GM20431 (cell line): ENCODE results near the gene TRPV4.
"Not testable (repeated sequence)": the region's sequence is repeated elsewhere in the genome, so short reads cannot be mapped to it uniquely, and the experiment has no call there.

Source experiments
- in situ Hi-C: fragments of 300-500 bp; cut with MseI, MboI; formaldehyde crosslinking; loops from one replicate; pipeline ENCODE4 v1.15.0; 2020; ENCODE audit warnings: low sequenced_read_pairs; ENCODE audit not compliant: unreplicated experiment

The TRPV4 gene

GRCh38 chr12:109833307-109834189, at the start of gene TRPV4:
TSS of gene TRPV4 (minus strand) at chr12:109833398. CDS start at chr12:109814796, 18,602 bp downstream.
- in situ Hi-C loops = no loop called here

DNA sequence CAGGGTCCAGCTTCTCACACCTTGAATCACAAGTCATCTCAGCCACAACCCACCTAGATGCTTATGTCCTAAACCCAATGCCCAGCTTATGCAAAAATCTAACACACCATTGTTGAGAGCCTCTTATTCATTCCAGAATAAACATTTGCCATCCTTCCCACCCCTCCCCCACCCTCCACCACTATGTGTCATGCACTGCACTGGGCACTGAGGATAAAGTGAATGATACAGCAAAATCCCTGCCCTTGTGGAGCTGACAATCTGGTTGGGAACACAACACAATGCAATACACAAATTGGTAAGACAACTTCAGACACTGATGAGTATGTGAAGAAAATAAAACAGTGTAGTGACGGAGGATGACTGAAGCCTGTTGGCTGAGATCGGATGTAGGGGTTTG, 48.6 kb upstream of the TRPV4 start:
- in situ Hi-C loops = no loop called here

GRCh38 chr12:109880938-109881337, 47.7 kb upstream of the TRPV4 start:
- in situ Hi-C loops = no loop called here

DNA sequence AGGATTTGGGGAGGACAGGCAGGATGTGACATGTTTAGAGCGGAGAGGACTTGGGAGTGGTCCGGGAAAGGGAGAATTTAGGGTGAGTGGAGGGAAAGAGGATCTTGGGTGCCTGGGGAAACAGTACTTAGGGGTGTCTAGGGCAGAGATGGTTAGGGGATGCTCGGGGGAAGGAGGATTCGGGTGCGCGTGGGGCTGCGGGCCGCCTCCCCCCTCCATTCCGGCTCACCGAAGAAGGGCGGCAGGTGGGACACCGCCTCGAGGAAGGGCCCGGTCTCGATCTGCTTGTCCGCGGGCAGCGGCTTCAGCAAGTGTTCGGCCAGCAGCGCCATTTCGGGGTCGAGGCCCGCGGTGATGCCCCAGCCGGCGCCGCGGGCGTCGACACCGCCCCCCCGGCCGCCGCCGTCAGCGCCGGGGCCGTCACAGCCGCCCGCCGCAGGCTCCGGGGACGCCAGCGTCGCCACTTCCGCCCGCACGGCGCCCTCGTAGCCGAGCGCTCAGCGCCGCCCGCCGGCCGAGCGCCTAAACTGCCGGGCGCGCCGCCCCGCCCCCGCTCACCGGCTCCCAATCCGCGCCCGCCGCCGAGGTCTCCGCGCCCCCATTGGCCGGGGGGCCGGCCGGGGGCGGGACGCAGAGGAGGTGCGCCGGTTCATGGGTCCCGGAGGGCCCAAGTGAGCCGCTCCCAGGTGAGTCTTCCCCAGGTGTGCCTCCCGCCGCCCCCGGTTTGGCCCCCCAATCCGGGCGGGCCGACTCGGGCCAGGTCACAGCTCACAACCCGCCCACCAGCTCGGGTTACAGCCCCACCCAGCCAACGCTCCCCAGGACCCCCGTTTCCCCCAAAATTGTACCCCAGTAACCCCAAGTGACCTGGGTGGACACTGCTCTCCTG, 47.1 kb upstream of the TRPV4 start, which contains the start of gene GLTP:
Gene GLTP (minus strand): TSS at position 499 of the 889 bp plus-strand sequence. CDS start 167 bp downstream, at position 332.
- in situ Hi-C loops = no loop called here

DNA sequence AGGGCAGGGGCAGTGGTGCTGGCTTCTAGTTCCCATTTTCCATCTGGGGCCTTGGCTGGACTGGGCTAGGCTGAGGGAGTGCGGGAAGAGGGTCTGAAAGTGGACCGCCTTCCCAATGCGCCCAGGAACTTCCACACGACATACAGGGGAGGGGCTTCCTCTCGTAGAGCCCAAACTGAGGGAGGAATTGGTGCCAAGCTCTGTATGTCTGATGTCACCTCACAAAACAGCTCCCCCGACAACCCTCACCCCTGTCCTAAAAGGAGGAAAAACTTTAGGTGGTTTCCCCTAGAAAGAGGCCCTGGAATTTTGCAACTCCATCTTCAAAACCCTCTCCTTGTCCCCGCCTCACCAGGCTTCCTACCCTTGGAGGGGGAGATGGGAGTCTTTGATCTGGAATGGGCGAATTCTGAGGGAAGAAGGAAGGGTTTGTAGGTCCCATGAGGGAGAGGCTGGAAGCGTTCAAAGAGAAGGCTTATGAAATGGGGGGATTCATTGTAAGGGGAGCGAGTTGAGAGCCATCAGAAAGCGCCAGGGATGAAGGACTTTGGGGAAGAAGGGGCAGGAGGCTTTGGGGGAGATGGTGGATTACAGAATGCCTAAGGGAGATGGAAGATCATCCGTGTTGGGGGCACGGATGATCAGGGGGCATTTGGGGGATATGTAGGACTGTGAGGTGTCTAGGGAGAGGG, 46.3 kb upstream of the TRPV4 start:
- in situ Hi-C loops = no loop called here

DNA sequence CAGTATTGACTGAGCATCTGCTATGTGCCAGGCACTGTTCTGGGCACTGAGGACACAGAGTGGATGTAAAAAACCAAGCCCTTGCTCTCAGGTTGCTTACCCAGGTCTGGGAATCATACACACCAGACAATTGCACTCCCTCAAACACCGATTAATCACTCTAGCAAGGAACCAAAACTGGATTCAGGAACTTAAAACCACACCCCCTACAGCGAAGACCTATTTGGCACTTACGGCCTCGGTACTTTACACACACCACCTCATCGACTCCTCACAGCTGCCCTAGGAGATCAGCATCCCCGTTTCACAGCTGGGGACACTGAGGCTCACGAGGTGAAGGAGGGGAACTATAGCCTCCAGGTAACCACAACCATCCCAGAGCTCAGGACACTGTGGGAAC, 45.6 kb upstream of the TRPV4 start:
- in situ Hi-C loops = no loop called here

- in situ Hi-C loops = no loop called here
Observed at GRCh38 chr12:109878247-109878625, 45.0 kb upstream of the TRPV4 start.

- in situ Hi-C loops = no loop called here
Observed at GRCh38 chr12:109877504-109878246, 44.5 kb upstream of the TRPV4 start.

GRCh38 chr12:109876406-109876805, 43.2 kb upstream of the TRPV4 start:
- in situ Hi-C loops = no loop called here

DNA sequence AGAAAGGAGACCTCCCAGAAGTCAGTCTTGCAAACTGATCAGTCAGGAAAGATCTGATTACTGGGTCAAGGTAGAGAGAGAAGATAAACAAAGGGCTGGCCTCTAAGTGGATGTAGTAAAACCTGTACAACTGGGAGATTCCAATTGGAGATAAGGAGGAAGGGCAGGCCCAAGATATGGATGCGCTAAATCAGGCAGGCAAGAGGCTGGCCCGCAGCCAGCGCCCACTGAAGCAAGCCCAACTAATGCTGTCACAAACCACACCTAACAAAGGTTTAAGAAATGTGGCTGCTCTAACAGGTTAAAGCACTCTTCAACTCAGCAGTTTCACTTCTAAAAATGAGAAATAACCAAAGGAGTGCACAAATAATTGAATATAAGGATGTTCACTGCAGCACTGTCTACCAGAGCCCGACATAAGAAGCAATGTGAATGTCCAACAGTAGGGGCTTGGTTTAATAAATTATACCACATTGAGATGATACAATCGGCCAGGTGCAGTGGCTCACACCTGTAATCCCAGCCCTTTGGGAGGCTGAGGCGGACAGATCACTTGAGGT, 42.5 kb upstream of the TRPV4 start:
- in situ Hi-C loops = no loop called here

DNA sequence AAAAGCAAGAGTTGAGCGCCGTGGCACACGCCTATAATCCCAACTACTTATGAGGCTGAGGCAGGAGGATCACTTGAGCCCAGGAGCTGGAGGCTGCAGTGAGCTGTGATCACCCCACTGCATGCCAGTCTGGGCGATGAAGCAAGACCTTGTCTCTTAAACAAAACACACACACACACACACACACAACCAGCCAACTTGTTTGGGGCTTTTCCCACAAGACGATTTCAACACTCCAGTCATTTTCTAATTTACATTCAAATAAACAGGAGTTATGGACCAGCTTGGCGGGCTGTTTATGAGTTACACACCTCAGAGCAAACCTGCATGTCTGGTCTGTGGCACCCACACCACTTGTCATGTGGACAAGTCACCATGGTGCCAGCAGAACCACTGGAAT, 40.5 kb upstream of the TRPV4 start:
- in situ Hi-C loops = no loop called here

GRCh38 chr12:109871668-109872314, 38.6 kb upstream of the TRPV4 start:
- in situ Hi-C loops = no loop called here

DNA sequence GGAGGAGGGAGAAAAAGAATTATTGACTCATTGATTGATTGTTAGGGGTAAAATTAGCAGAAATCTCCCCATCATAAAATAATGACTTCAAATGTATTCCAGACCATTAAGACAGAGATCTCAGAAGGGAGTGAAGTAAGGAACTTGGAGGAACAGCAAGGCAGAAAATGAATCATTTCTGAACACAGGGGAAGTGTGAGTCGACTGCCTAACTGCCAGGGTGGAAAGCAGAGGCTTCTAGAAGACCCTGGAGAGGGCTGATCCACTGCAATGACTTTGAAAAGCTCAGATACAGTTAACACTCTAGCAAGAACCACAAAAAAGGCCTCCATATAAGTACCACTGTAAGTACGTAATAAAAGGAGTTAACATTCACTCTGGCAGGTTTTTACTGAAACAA, 37.5 kb upstream of the TRPV4 start:
- in situ Hi-C loops = no loop called here

DNA sequence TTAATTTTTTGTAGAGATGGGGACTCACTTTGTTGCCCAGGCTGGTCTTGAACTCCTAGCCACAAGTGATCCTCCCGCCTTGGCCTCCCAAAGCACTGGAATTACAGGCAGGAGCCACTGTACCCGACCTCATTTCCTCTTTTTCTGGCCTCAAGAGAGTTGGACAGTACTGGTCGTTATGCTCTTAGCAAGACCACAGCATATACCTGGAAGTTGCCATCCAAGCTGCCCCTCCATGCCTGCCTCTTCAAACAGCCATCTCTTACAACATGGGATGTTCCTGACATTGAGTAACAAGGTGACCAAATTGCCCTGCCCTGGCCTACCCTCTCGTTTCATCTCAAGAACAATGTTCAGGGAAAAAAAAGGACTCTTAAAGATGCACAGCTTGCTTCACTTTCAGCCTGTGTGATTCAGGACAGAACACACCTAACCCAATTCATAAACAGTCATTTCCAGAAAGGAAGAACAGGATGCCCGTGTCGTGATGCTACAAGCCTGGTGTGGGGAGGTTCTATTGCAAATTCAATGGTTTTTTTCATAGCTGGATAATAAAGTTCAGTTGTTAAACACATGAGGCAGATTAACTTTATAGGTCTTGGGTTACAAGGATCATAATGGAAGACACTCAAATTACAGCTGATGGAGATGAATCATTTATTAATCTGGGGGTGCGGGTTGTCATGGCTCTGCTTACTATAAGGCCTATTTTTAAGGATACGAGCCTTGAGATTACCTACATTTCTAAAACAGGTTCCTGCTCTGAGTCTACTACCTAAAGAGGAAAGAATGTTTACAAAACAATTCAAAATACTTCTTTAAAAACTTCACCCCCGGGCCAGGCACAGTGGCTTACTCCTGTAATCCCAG, 35.2 kb upstream of the TRPV4 start:
- in situ Hi-C loops = no loop called here

- in situ Hi-C loops = no loop called here
Observed at GRCh38 chr12:109864916-109865315, 31.7 kb upstream of the TRPV4 start.

DNA sequence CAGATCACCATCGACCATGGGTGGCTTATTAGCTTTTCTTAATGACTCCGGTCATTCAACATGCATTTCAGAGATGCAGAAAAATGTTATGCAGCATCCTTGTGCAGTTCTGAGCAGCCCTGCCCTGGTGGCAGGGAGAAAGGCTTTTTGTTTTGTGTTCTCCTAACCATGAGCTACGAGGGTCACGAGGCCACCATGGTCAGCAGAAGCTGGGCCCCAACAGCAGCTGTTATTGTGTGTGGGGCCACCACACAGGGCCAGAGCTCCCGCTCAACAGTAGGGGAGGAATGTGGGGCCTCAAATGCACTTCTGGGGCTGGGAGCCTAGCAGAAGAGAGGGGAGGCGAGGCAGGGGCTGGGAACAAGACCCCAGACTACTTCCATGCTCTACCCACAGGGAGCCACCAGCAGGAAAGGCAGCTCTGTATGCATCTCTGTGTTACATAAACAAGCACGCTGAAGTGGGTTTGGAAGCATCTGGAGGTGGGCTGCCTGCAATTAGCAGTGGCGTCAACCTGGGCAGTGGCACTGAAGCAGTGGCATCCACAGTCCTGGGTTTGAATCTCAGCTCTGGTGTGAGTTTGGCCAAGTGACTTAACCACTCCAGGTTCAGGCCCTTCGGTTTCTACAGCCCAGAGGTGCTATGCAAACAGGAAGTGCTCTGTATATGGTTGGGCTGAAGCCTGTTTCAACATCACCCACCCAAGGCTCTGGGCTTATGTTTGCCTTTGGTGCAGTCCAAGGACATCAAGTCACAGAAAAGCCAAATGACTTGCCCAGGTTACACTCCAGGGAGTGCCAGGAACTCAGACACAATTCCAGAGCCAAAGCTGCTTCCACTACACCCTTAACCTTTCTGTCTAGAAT, 30.9 kb upstream of the TRPV4 start:
- in situ Hi-C loops = no loop called here

DNA sequence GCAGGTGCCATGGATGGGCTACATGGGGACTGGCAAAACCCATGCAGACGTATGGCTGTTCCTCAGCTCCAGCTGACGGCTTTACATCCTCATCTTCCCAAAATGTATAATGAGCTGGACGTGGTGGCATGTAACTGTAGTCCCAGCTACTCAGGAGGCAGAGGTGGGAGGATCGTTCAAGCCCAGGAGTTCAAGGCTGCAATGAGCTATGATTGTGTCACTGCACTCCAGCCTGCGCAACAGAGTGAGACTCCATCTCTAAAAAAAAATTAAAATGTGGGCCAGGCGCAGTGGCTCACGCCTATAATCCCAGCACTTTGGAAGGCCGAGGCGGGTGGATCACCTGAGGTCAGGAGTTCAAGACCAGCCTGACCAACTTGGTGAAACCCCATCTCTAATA, 29.3 kb upstream of the TRPV4 start:
- in situ Hi-C loops = not testable (repeated sequence)
